H1 (cell line): Measurements from ENCODE around the gene HHIP. TPM values are rescaled to one million over a fixed set of nuclear protein-coding genes. Genes with fewer than 3 reads are reported as not detected.
A peak's percentile ranks its signal among the peaks of the same experiment; 100 is the strongest.

ENCODE experiments used
- CTCF ChIA-PET: fragments of 300-600 bp; sonication (Branson Sonifier 250); formaldehyde crosslinking; loops from one replicate; lab custom pipeline; 2021; ENCODE audit not compliant: partially characterized antibody; lab: Charles Lee
- POLR2A ChIA-PET: fragments of 300-600 bp; sonication (Branson Sonifier 250); formaldehyde crosslinking; loops from one replicate; lab custom pipeline; 2021; ENCODE audit warnings: inconsistent platforms; ENCODE audit not compliant: partially characterized antibody; lab: Charles Lee
- DNase-seq, 2 experiments: peaks; one replicate each; pipeline versions ENCODE4 v3.0.0 to v3.0.0-alpha.2; 2010 to 2022; ENCODE audit warnings: low spot score in 2 of 2, low read depth in 1 of 2, mixed read lengths in 1 of 2
- FAIRE-seq: peaks from 2 replicates; lab custom pipeline; 2011; peaks lifted over from hg19 to GRCh38; lab: Jason Lieb, UNC
- H2AFZ ChIP-seq: 2 replicates; pipeline ENCODE4 v1.8.1; 2012; ENCODE audit warnings: low read length, inconsistent platforms
- H2AK5ac ChIP-seq: 2 replicates; pipeline ENCODE4 v1.6.1; 2013; ENCODE audit warnings: low read depth, low read length
- H2BK120ac ChIP-seq: replicated peaks from 2 replicates; pipeline ENCODE3; 2013; ENCODE audit warnings: low read depth, low read length, inconsistent platforms
- H2BK12ac ChIP-seq: 2 replicates; pipeline ENCODE4 v1.6.1; 2013; ENCODE audit warnings: low read depth, low read length
- H2BK15ac ChIP-seq: 2 replicates; pipeline ENCODE4 v1.6.1; 2013; ENCODE audit warnings: low read length
- H2BK20ac ChIP-seq: 2 replicates; pipeline ENCODE4 v1.6.1; 2013; ENCODE audit warnings: low read length
- H2BK5ac ChIP-seq: 2 replicates; pipeline ENCODE4 v1.6.1; 2013; ENCODE audit warnings: low read depth, low read length
- H3K14ac ChIP-seq: 2 replicates; pipeline ENCODE4 v1.6.1; 2013; ENCODE audit warnings: inconsistent platforms; ENCODE audit not compliant: insufficient read length
- H3K18ac ChIP-seq: 2 replicates; pipeline ENCODE4 v1.6.1; 2013; ENCODE audit warnings: low read length; ENCODE audit errors: extremely low read depth
- H3K23ac ChIP-seq: 2 replicates; pipeline ENCODE4 v1.6.1; 2013; ENCODE audit warnings: inconsistent platforms; ENCODE audit not compliant: insufficient read length
- H3K23me2 ChIP-seq: 2 replicates; pipeline ENCODE4 v1.6.1; 2013; ENCODE audit warnings: low read depth, low read length
- H3K27ac ChIP-seq: 2 replicates; pipeline ENCODE4 v1.6.1; 2011; ENCODE audit warnings: low read depth, low read length, inconsistent platforms
- H3K27me3 ChIP-seq, 4 experiments: replicated peaks in 1 of 4; 1 replicate in 1 of 4; 2 replicates in 3 of 4; pipeline versions ENCODE4 v1.6.1 to v1.8.1; 2011 to 2013; ENCODE audit warnings: low read length in 3 of 4, mild to moderate bottlenecking in 3 of 4, inconsistent platforms in 2 of 4, mixed read lengths in 2 of 4, moderate library complexity in 1 of 4; ENCODE audit not compliant: control insufficient read depth in 3 of 4, insufficient read depth in 3 of 4; ENCODE audit errors: extremely low read depth in 1 of 4
- H3K36me3 ChIP-seq, 4 experiments: 2 replicates each; pipeline versions ENCODE4 v1.6.1 to v1.8.1; 2011 to 2013; ENCODE audit warnings: mild to moderate bottlenecking in 4 of 4, low read length in 3 of 4, moderate library complexity in 2 of 4, control low read depth in 1 of 4, inconsistent platforms in 1 of 4; ENCODE audit not compliant: insufficient read depth in 4 of 4, control insufficient read depth in 2 of 4
- H3K4ac ChIP-seq: replicated peaks from 2 replicates; pipeline ENCODE3; 2013; ENCODE audit warnings: low read length, low read depth, mixed read lengths, inconsistent platforms; ENCODE audit not compliant: insufficient read length
- H3K4me1 ChIP-seq, 4 experiments: replicated peaks in 1 of 4; 1 replicate in 1 of 4; 2 replicates in 3 of 4; pipeline versions ENCODE4 v1.6.1 to v1.8.1; 2011 to 2013; ENCODE audit warnings: low read length in 3 of 4, inconsistent platforms in 2 of 4, mixed read lengths in 1 of 4; ENCODE audit not compliant: insufficient read depth in 4 of 4, control insufficient read depth in 3 of 4
- H3K4me2 ChIP-seq, 2 experiments: 2 replicates each; pipeline versions ENCODE4 v1.6.1 to v1.8.1; 2011 to 2013; ENCODE audit warnings: low read depth in 2 of 2, low read length in 2 of 2, control low read depth in 1 of 2, inconsistent platforms in 1 of 2, mild to moderate bottlenecking in 1 of 2; ENCODE audit not compliant: insufficient read depth in 1 of 2
- H3K4me3 ChIP-seq, 4 experiments: fragments of 200-600, 300-600 bp in 1 of 4; sonication (generic), shearing (Covaris generic), sonication (Bioruptor Twin) in 1 of 4; 2 replicates each; pipeline versions ENCODE4 v1.5.1 to v1.8.1; 2011 to 2016; ENCODE audit warnings: low read length in 4 of 4, low read depth in 3 of 4, control low read depth in 2 of 4, inconsistent platforms in 2 of 4, mild to moderate bottlenecking in 2 of 4, mixed read lengths in 1 of 4, moderate library complexity in 1 of 4; ENCODE audit not compliant: insufficient read depth in 2 of 4; ENCODE audit errors: extremely low read depth in 1 of 4
- H3K56ac ChIP-seq: replicated peaks from 2 replicates; pipeline ENCODE3; 2013; ENCODE audit warnings: low read depth, mild to moderate bottlenecking, mixed read lengths, low read length, inconsistent platforms; ENCODE audit not compliant: insufficient read length
- H3K79me1 ChIP-seq: 2 replicates; pipeline ENCODE4 v1.6.1; 2013; ENCODE audit warnings: low read depth, low read length, control low read depth
- H3K79me2 ChIP-seq, 2 experiments: 2 replicates each; pipeline versions ENCODE4 v1.6.1 to v1.8.1; 2012 to 2013; ENCODE audit warnings: low read length in 2 of 2, mild to moderate bottlenecking in 2 of 2, inconsistent platforms in 1 of 2; ENCODE audit not compliant: insufficient read depth in 2 of 2, control insufficient read depth in 1 of 2
- H3K9ac ChIP-seq, 4 experiments: replicated peaks in 1 of 4; 1 replicate in 1 of 4; 2 replicates in 3 of 4; pipeline versions ENCODE4 v1.6.1 to v1.8.1; 2011 to 2013; ENCODE audit warnings: low read depth in 3 of 4, low read length in 3 of 4, control low read depth in 2 of 4, mild to moderate bottlenecking in 2 of 4, moderate library complexity in 2 of 4, inconsistent platforms in 1 of 4; ENCODE audit errors: extremely low read depth in 1 of 4
- H3K9me3 ChIP-seq, 2 experiments: 2 replicates each; pipeline versions ENCODE4 v1.6.1 to v1.8.1; 2012 to 2013; ENCODE audit warnings: mild to moderate bottlenecking in 2 of 2, moderate library complexity in 2 of 2, control low read depth in 1 of 2, inconsistent platforms in 1 of 2, low read depth in 1 of 2, low read length in 1 of 2, mixed read lengths in 1 of 2; ENCODE audit not compliant: insufficient read depth in 2 of 2
- H4K20me1 ChIP-seq, 2 experiments: replicated peaks in 1 of 2; 2 replicates each; pipeline versions ENCODE3 to v1.8.1; 2011 to 2013; ENCODE audit warnings: inconsistent platforms in 2 of 2, low read length in 2 of 2, mild to moderate bottlenecking in 1 of 2; ENCODE audit not compliant: insufficient read depth in 2 of 2, control insufficient read depth in 1 of 2
- H4K5ac ChIP-seq: 2 replicates; pipeline ENCODE4 v1.6.1; 2013; ENCODE audit warnings: low read length, low read depth, mixed read lengths, inconsistent platforms; ENCODE audit not compliant: insufficient read length
- H4K8ac ChIP-seq: 2 replicates; pipeline ENCODE4 v1.8.0; 2013; ENCODE audit warnings: mild to moderate bottlenecking, moderate library complexity, low read length, inconsistent platforms; ENCODE audit not compliant: insufficient read depth; ENCODE audit errors: extremely low read depth
- H4K91ac ChIP-seq: replicated peaks from 2 replicates; pipeline ENCODE3; 2013; ENCODE audit warnings: low read length, mixed read lengths, inconsistent platforms; ENCODE audit not compliant: insufficient read length
- CEBPB ChIP-seq: IDR thresholded peaks from 2 replicates; pipeline ENCODE4 v1.6.1; 2012; ENCODE audit warnings: low read depth, low read length
- CHD1 ChIP-seq: IDR thresholded peaks from 2 replicates; pipeline ENCODE4 v1.6.1; 2012; ENCODE audit warnings: low read depth, low read length, improper control_type of control experiment
- CHD2 ChIP-seq: IDR thresholded peaks from 2 replicates; pipeline ENCODE4 v1.6.1; 2012; ENCODE audit warnings: low read length, improper control_type of control experiment
- EZH2 ChIP-seq: fragments of 200-600 bp; sonication (generic); IDR thresholded peaks from 2 replicates; pipeline ENCODE4 v1.7.1; 2012; ENCODE audit warnings: low read depth, mild to moderate bottlenecking, moderate library complexity, low read length, inconsistent platforms; ENCODE audit not compliant: severe bottlenecking
- HDAC2 ChIP-seq, 2 experiments: fragments of 300-600 bp in 1 of 2; sonication (generic) in 1 of 2; IDR thresholded peaks; 2 replicates each; pipeline ENCODE4 v1.6.1; 2011 to 2012; ENCODE audit warnings: low read depth in 2 of 2, low read length in 2 of 2, mild to moderate bottlenecking in 2 of 2, moderate library complexity in 2 of 2, borderline replicate concordance in 1 of 2, inconsistent platforms in 1 of 2
- NANOG ChIP-seq: IDR thresholded peaks from 2 replicates; pipeline ENCODE4 v1.6.1; 2011; ENCODE audit warnings: low read length, low read depth, mild to moderate bottlenecking, inconsistent platforms; ENCODE audit not compliant: insufficient read depth, poor library complexity, severe bottlenecking
- SAP30 ChIP-seq: fragments of 300-600 bp; sonication (generic); IDR thresholded peaks from 2 replicates; pipeline ENCODE4 v1.7.1; 2012; ENCODE audit warnings: low read length, moderate library complexity, mild to moderate bottlenecking, inconsistent platforms; ENCODE audit not compliant: insufficient read depth, insufficient replicate concordance
- SUZ12 ChIP-seq: fragments of 200-600 bp; sonication (generic); IDR thresholded peaks from 2 replicates; pipeline ENCODE4 v1.6.1; 2012; ENCODE audit warnings: mild to moderate bottlenecking, inconsistent platforms, low read length, moderate library complexity, mixed read lengths
- WGBS, 2 experiments: shearing (Covaris generic) in 1 of 2; methylation state at CpG; one replicate each; pipeline versions ENCODE4 v1.1.6 to v1.1.7; 2013 to 2015; ENCODE audit warnings: low lambda C conversion rate in 2 of 2, mixed read lengths in 2 of 2, inconsistent platforms in 1 of 2, low coverage in 1 of 2, missing lambda C conversion rate in 1 of 2; ENCODE audit not compliant: insufficient replicate concordance in 2 of 2, insufficient coverage in 1 of 2, insufficient read length in 1 of 2; ENCODE audit errors: extremely low coverage in 1 of 2, missing lambda C conversion rate in 1 of 2; 5-methylcytosine and 5-hydroxymethylcytosine counted together
- polyA plus RNA-seq, 7 experiments: library from polyadenylated mRNA; depleted of rRNA in 3 of 7; stranded (reverse) in 5 of 7; unstranded in 2 of 7; fragments of >200 nt in 5 of 7; fragments of 200-250 nt in 2 of 7; gene quantifications; 1 replicate in 5 of 7; 2 replicates in 1 of 7; 4 replicates in 1 of 7; pipeline versions ENCODE4 v1.2.1 to v1.2.3, GENCODE V29; 2011 to 2013; ENCODE audit warnings: missing spikeins in 2 of 7, mixed read lengths in 2 of 7
- total RNA-seq: library from RNA; stranded (reverse); fragmentation: NEBNext Ultra II Directional; extraction: Animal tissue kit (Norgen Biotek cat#: 25700); gene quantifications from 2 replicates; pipeline ENCODE4 v1.2.1, GENCODE V29; 2021

The HHIP gene
- total and polyA plus RNA-seq, 2 of the 8 experiments (the other 6 are each of a cell fraction or from before 2014, with no cell fraction given), result 0.05 to 1.3 TPM

GRCh38 chr4:144646523-144647094 is 653 bp downstream of the HHIP start:
- no peaks in the 10 kb centered on the region for H3K79me1 ChIP-seq
- H3K4ac ChIP-seq, result no peak overlapping the region
- peak overlapping the region; percentile 35 to 68 (median 52) for H3K4me3 ChIP-seq
- H4K8ac ChIP-seq, result no peak overlapping the region
- H4K91ac ChIP-seq, result no peak overlapping the region
- H2AK5ac ChIP-seq, result no peak overlapping the region
- no peak overlapping the region for H3K23ac ChIP-seq
- H3K9me3 ChIP-seq, result no peaks in the 10 kb centered on the region
- H3K36me3 ChIP-seq, result no peaks in the 10 kb centered on the region
- no peak overlapping the region for H4K5ac ChIP-seq
- ChIA-PET POLR2A (no interaction called here), CTCF (interaction anchor here (0.6 kb wide), 1 partner anchor 40 kb away, joined by 3 read pairs; no protein-coding TSS in a partner anchor)
- no peak overlapping the region for H3K14ac ChIP-seq
- no peak overlapping the region for H2AFZ ChIP-seq
- H2BK12ac ChIP-seq, result no peak overlapping the region
- no peak overlapping the region for H3K27ac ChIP-seq
- peak in 1 of 2 experiments; percentile 55 for DNase-seq
- no peak overlapping the region for H3K56ac ChIP-seq
- H2BK5ac ChIP-seq, result no peak overlapping the region
- H3K4me2 ChIP-seq, result peak overlapping the region; percentile 88 to 98
- H3K4me1 ChIP-seq, result peaks cover 4 to 27% (median 12%) of the 10 kb centered on the region in 4 experiments; a peak in 6 of 7 replicates
- H4K20me1 ChIP-seq, result peaks cover 3 to 9% of the 10 kb centered on the region in 2 experiments
- WGBS, 2 experiments, result 6% methylated on average over 20 of the region's 22 CpGs; no CpG with 5 or more reads in 1 of the 2 experiments
- peaks cover 7% of the 10 kb centered on the region; the same call in 1 of the 2 replicates for H3K23me2 ChIP-seq
- no peaks in the 10 kb centered on the region for H3K79me2 ChIP-seq
- FAIRE-seq, result no peak
- TF ChIP-seq EZH2, result peak; percentile 77
- no peak for TF ChIP-seq CHD1
- TF ChIP-seq CEBPB, result no peak
- no peak for TF ChIP-seq HDAC2 (IDR thresholded peaks at IDR 0.05; ENCODE audit: borderline replicate concordance in 1 of 2, low read depth in 2 of 2, low read length in 2 of 2)
- no peak for TF ChIP-seq NANOG
- no peak for TF ChIP-seq CHD2
- TF ChIP-seq SUZ12, result peak; percentile 61
- TF ChIP-seq SAP30, result no peak
- no peak overlapping the region for H2BK20ac ChIP-seq
- no peak overlapping the region for H2BK120ac ChIP-seq
- no peak overlapping the region for H2BK15ac ChIP-seq
- H3K9ac ChIP-seq, result no peak overlapping the region; a peak in 1 of 7 replicates
- H3K27me3 ChIP-seq, result peaks cover 25 to 52% (median 49%) of the 10 kb centered on the region in 4 experiments
- no peak overlapping the region; the same call in 1 of the 2 replicates for H3K18ac ChIP-seq
